GM21526 (cell line): ENCODE measurements around the gene ABHD6.
"Not testable (repeated sequence)": the region's sequence is repeated elsewhere in the genome, so short reads cannot be mapped to it uniquely, and the experiment has no call there.

Experiments
- ATAC-seq: cut with Tn5 transposase; IDR thresholded peaks from one replicate; pipeline ENCODE4 v1.9.1; 2021; ENCODE audit warnings: moderate library complexity; ENCODE audit not compliant: unreplicated experiment, low FRiP score

ABHD6 gene

GRCh38 chr3:58336135-58336882, 98.7 kb downstream of the ABHD6 start:
- no peak for ATAC-seq

- ATAC-seq: no peak
Measured at GRCh38 chr3:58337190-58337589, 99.6 kb downstream of the ABHD6 start.

GRCh38 chr3:58339146-58339545, 101.6 kb downstream of the ABHD6 start:
- ATAC-seq: not testable (repeated sequence)

- no peak for ATAC-seq
Measured at GRCh38 chr3:58340594-58341244, 103.1 kb downstream of the ABHD6 start.

- no peak for ATAC-seq
Measured at GRCh38 chr3:58341376-58341775, 103.8 kb downstream of the ABHD6 start.

- ATAC-seq: no peak
Measured at GRCh38 chr3:58342676-58343075, 105.1 kb downstream of the ABHD6 start.
